A673 (cell line): ENCODE data around the gene GNLY. TPM values are rescaled to one million over a fixed set of nuclear protein-coding genes. Genes with fewer than 3 reads are reported as not detected.

Experiments
- BruUV-seq: library from RNA; stranded (reverse); fragments of 400-500 nt; replicated peaks from 2 replicates; lab custom pipeline; 2021; lab: Mats Ljungman, UMichigan
- CTCF ChIA-PET: fragments of 300-600 bp; sonication (Branson Sonifier 250); formaldehyde crosslinking; loops from one replicate; lab custom pipeline; 2022; ENCODE audit warnings: antibody characterized with exemption; lab: Charles Lee
- POLR2A ChIA-PET: fragments of 300-600 bp; sonication (Branson Sonifier 250); formaldehyde crosslinking; loops from one replicate; lab custom pipeline; 2022; ENCODE audit warnings: antibody characterized with exemption; ENCODE audit not compliant: low non-redundant PET; lab: Charles Lee
- DNase-seq: peaks from one replicate; pipeline ENCODE4 v3.0.0-alpha.2; 2015; ENCODE audit warnings: low spot score
- H3K27ac ChIP-seq: fragments of 200-600 bp; sonication (generic); 2 replicates; pipeline ENCODE4 v1.5.1; 2016; ENCODE audit warnings: mixed run types, low read depth, mild to moderate bottlenecking, mixed read lengths, antibody characterized with exemption, low read length; ENCODE audit not compliant: poor library complexity, severe bottlenecking
- H3K27me3 ChIP-seq: fragments of 200-600 bp; sonication (generic); replicated peaks from 2 replicates; pipeline ENCODE4 v1.6.1; 2017; ENCODE audit warnings: mixed run types, low read depth, mild to moderate bottlenecking, mixed read lengths, antibody characterized with exemption, low read length; ENCODE audit not compliant: insufficient read depth, poor library complexity
- H3K36me3 ChIP-seq: fragments of 200-600 bp; sonication (generic); 2 replicates; pipeline ENCODE4 v1.6.1; 2016; ENCODE audit warnings: mixed run types, mild to moderate bottlenecking, mixed read lengths, antibody characterized with exemption, low read length; ENCODE audit not compliant: insufficient read depth, poor library complexity, severe bottlenecking
- H3K4me1 ChIP-seq: fragments of 200-600 bp; sonication (generic); 2 replicates; pipeline ENCODE4 v1.6.1; 2017; ENCODE audit warnings: mixed run types, mild to moderate bottlenecking, mixed read lengths, antibody characterized with exemption, low read length; ENCODE audit not compliant: insufficient read depth, poor library complexity, severe bottlenecking
- H3K4me3 ChIP-seq: fragments of 200-600 bp; sonication (generic); 2 replicates; pipeline ENCODE4 v1.5.1; 2016; ENCODE audit warnings: low read depth, mixed run types, mild to moderate bottlenecking, mixed read lengths, low read length; ENCODE audit not compliant: poor library complexity, severe bottlenecking
- H3K9me3 ChIP-seq: fragments of 200-600 bp; sonication (generic); 2 replicates; pipeline ENCODE4 v1.6.1; 2016; ENCODE audit warnings: mixed run types, low read depth, mild to moderate bottlenecking, mixed read lengths, antibody characterized with exemption, low read length; ENCODE audit not compliant: poor library complexity, severe bottlenecking
- CTCF ChIP-seq: fragments of 300-800, 200-600 bp; sonication (generic); conservative IDR thresholded peaks from 2 replicates; pipeline ENCODE4 v1.5.1; 2017; ENCODE audit warnings: low read depth, mild to moderate bottlenecking, antibody characterized with exemption, low read length, moderate library complexity, mixed read lengths
- EZH2 ChIP-seq: fragments of 200-600 bp; sonication (generic); IDR thresholded peaks from 2 replicates; pipeline ENCODE4 v1.6.1; 2017; ENCODE audit warnings: borderline replicate concordance, low read depth, mild to moderate bottlenecking, mixed read lengths, antibody characterized with exemption, low read length; ENCODE audit not compliant: poor library complexity, severe bottlenecking
- intact Hi-C: fragments of 100-400 bp; cut with micrococcal nuclease; formaldehyde crosslinking; loops from one replicate; pipeline ENCODE4 v1.10.0; 2022; ENCODE audit not compliant: unreplicated experiment
- total RNA-seq: library from RNA; stranded (reverse); gene quantifications from 2 replicates; pipeline ENCODE4 v1.2.3, GENCODE V29; 2021

The GNLY gene
- total RNA-seq, 1 experiment from 2014 or later, result not detected

GRCh38 chr2:85728883-85729824, 35.0 kb downstream of the GNLY start:
- H3K36me3 ChIP-seq, result no peaks in the 10 kb centered on the region
- no peaks in the 10 kb centered on the region for H3K27me3 ChIP-seq
- ChIA-PET POLR2A (no interaction called here), CTCF (interaction anchor here (0.6 to 2.2 kb wide), 9 partner anchors 11 to 91 kb away, joined by 3 to 34 read pairs (median 5); no protein-coding TSS in a partner anchor)
- no peak overlapping the region for H3K4me3 ChIP-seq
- no TSS peak for BruUV-seq
- no peaks in the 10 kb centered on the region for H3K9me3 ChIP-seq
- DNase-seq, result peak; percentile 85
- TF ChIP-seq EZH2 (no peak), CTCF (peak; percentile 97)
- intact Hi-C loops, result loop anchor here (1.0 to 5.0 kb wide), 2 partner anchors 85 to 348 kb away; no protein-coding TSS in a partner anchor
- no peaks in the 10 kb centered on the region for H3K4me1 ChIP-seq
- H3K27ac ChIP-seq, result no peak overlapping the region

- no TSS peak for BruUV-seq
- intact Hi-C loops, result loop anchor here (1.0 to 5.0 kb wide), 2 partner anchors 84 to 347 kb away; no protein-coding TSS in a partner anchor
- CTCF ChIA-PET, result interaction anchor here (1.5 to 2.2 kb wide), 2 partner anchors 82 to 85 kb away, joined by 5 to 34 read pairs; no protein-coding TSS in a partner anchor
- Histone ChIP-seq H3K9me3 (no peaks in the 10 kb centered on the region), H3K36me3 (no peaks in the 10 kb centered on the region), H3K4me3 (no peak overlapping the region), H3K27ac (no peak overlapping the region), H3K27me3 (no peaks in the 10 kb centered on the region), H3K4me1 (no peaks in the 10 kb centered on the region)
- TF ChIP-seq CTCF, result no peak
- TF ChIP-seq EZH2, result no peak
- DNase-seq, result no peak
- POLR2A ChIA-PET, result no interaction called here
Observed at GRCh38 chr2:85729825-85730510, 35.8 kb downstream of the GNLY start.

GRCh38 chr2:85730686-85731230, 36.6 kb downstream of the GNLY start:
- ChIA-PET CTCF (no interaction called here), POLR2A (no interaction called here)
- intact Hi-C loops, result no loop called here
- H3K36me3 ChIP-seq, result no peaks in the 10 kb centered on the region
- DNase-seq, result no peak
- H3K27ac ChIP-seq, result no peak overlapping the region
- H3K27me3 ChIP-seq, result no peaks in the 10 kb centered on the region
- TF ChIP-seq CTCF (no peak), EZH2 (no peak)
- BruUV-seq, result no TSS peak
- H3K4me1 ChIP-seq, result no peaks in the 10 kb centered on the region
- no peak overlapping the region for H3K4me3 ChIP-seq
- no peaks in the 10 kb centered on the region for H3K9me3 ChIP-seq
